ENCODE measurements around the gene DDX42. TPM values are rescaled to one million over a fixed set of nuclear protein-coding genes. Genes with fewer than 3 reads are reported as not detected.
A peak's percentile ranks its signal among the peaks of the same experiment; 100 is the strongest.

The DDX42 gene
- total and polyA plus RNA-seq, 2 experiments from 2014 or later = 57.8 to 101 TPM

GRCh38 chr17:63840591-63841349, 66.8 kb downstream of the DDX42 start:
- peaks cover 12% of the 10 kb centered on the region for H3K36me3 Mint-ChIP-seq (ENCODE audit: low read depth)
- H3K27ac ChIP-seq (ENCODE audit: low read depth) = no peak overlapping the region
- peak overlapping the region; percentile 94 for H3K4me3 ChIP-seq
- peak overlapping the region; percentile 97 for H3K4me2 ChIP-seq
- H3K9me3 Mint-ChIP-seq = no peaks in the 10 kb centered on the region
- H3K79me2 ChIP-seq (replicated peaks; ENCODE audit: insufficient read depth) = peaks cover 44% of the 10 kb centered on the region
- DNase-seq (ENCODE audit: low spot score) (no peak), ATAC-seq (no peak)
- H2AFZ ChIP-seq = no peak overlapping the region
- peaks cover 7% of the 10 kb centered on the region; the same call in 1 of the 2 replicates for H4K20me1 ChIP-seq (replicated peaks; ENCODE audit: insufficient read depth)
- TF ChIP-seq EZH2 (IDR thresholded peaks at IDR 0.05; ENCODE audit: low read depth, unreplicated experiment) = no peak
- TF ChIP-seq ZNF331 (CRISPR knock-in tag; IDR thresholded peaks at IDR 0.05; ENCODE audit: low read depth) = no peak
- TF ChIP-seq POLR2AphosphoS5 (IDR thresholded peaks at IDR 0.05; ENCODE audit: low read depth) = no peak
- TF ChIP-seq ZNF462 (CRISPR knock-in tag; IDR thresholded peaks at IDR 0.05) = no peak
- no peak for TF ChIP-seq STAT1 (IDR thresholded peaks at IDR 0.05; ENCODE audit: unreplicated experiment)
- TF ChIP-seq CTCF (conservative IDR thresholded peaks at IDR 0.05; ENCODE audit: low read depth in 2 of 2) = no peak
- TF ChIP-seq ZNF114 (CRISPR knock-in tag; IDR thresholded peaks at IDR 0.05) = no peak
- TF ChIP-seq CREB1 (CRISPR knock-in tag; IDR thresholded peaks at IDR 0.05; ENCODE audit: low read depth) = no peak
- no peak for TF ChIP-seq NANOG (IDR thresholded peaks at IDR 0.05; ENCODE audit: borderline replicate concordance)
- TF ChIP-seq ETS1 (IDR thresholded peaks at IDR 0.05) = no peak
- no peak for TF ChIP-seq EZH2phosphoT487 (IDR thresholded peaks at IDR 0.05; ENCODE audit: unreplicated experiment)
- TF ChIP-seq REST (IDR thresholded peaks at IDR 0.05; ENCODE audit: unreplicated experiment) = no peak
- TF ChIP-seq JUNB (IDR thresholded peaks at IDR 0.05; ENCODE audit: unreplicated experiment) = no peak
- H3K4me3 Mint-ChIP-seq = peak overlapping the region; percentile 97
- peaks cover 28% of the 10 kb centered on the region for H3K4me1 ChIP-seq (ENCODE audit: insufficient read depth)
- no peaks in the 10 kb centered on the region for H3K36me3 ChIP-seq (ENCODE audit: insufficient read depth)
- H3K27me3 ChIP-seq (ENCODE audit: insufficient read depth) = peaks cover 12% of the 10 kb centered on the region
- H3F3A ChIP-seq (replicated peaks; ENCODE audit: low read depth) = 0 out of 2 replicates have a peak, but pooled peaks cover 8% of the 10 kb centered on the region
- H3K4me1 Mint-ChIP-seq = peaks cover 39% of the 10 kb centered on the region
- H3K27me3 Mint-ChIP-seq (ENCODE audit: insufficient read depth, low read depth, poor library complexity) = peaks cover 17% of the 10 kb centered on the region
- H3K27ac Mint-ChIP-seq = peak overlapping the region; percentile 65; the same call in 1 of the 2 replicates
- H3K9me2 ChIP-seq (ENCODE audit: insufficient read depth) = no peaks in the 10 kb centered on the region
